GM12878 (cell line): Measurements from ENCODE around the gene RBM19. TPM values are rescaled to one million over a fixed set of nuclear protein-coding genes. Genes with fewer than 3 reads are reported as not detected.

Experiments used
- ATAC-seq: fragments of 200-7000 bp; cut with Tn5 transposase; 3 replicates; pipeline ENCODE4 v1.9.1; 2020; ENCODE audit warnings: mild to moderate bottlenecking, moderate library complexity
- BruUV-seq: library from RNA; stranded (reverse); fragments of 400-500 nt; replicated peaks from 2 replicates; lab custom pipeline; 2021; lab: Mats Ljungman, UMichigan
- CTCF ChIA-PET: fragments of 300-600 bp; sonication (Branson Sonifier 250); formaldehyde crosslinking; extraction: SDS; loops from one replicate; lab custom pipeline; 2021; ENCODE audit warnings: inconsistent platforms; lab: Yijun Ruan, JAX
- POLR2A ChIA-PET: fragments of 350-600 bp; formaldehyde crosslinking; extraction: SDS; loops from one replicate; lab custom pipeline; 2021; ENCODE audit warnings: inconsistent platforms; lab: Charles Lee
- RAD21 ChIA-PET: fragments of 300-600 bp; sonication (Branson Sonifier 250); formaldehyde crosslinking; loops from one replicate; lab custom pipeline; 2023; ENCODE audit warnings: antibody characterized with exemption; ENCODE audit not compliant: unreplicated experiment; lab: Charles Lee
- SMC1A ChIA-PET: fragments of 300-600 bp; sonication (Branson Sonifier 250); formaldehyde crosslinking; loops from one replicate; lab custom pipeline; 2023; ENCODE audit not compliant: unreplicated experiment, uncharacterized antibody; lab: Charles Lee
- DNase-seq: peaks from one replicate; pipeline ENCODE4 v3.0.0-alpha.2; 2011; ENCODE audit warnings: low read depth, low spot score
- FAIRE-seq: peaks from 3 replicates; lab custom pipeline; 2011; peaks lifted over from hg19 to GRCh38; lab: Jason Lieb, UNC
- H2AFZ ChIP-seq: 2 replicates; pipeline ENCODE4 v1.6.0; 2011; ENCODE audit warnings: low read depth, low read length, control low read depth; ENCODE audit not compliant: control insufficient read depth
- H3K27ac ChIP-seq: 2 replicates; pipeline ENCODE4 v1.5.1; 2011; ENCODE audit warnings: control low read depth; ENCODE audit not compliant: control insufficient read depth, insufficient read depth
- H3K27me3 ChIP-seq, 2 experiments: replicated peaks in 1 of 2; 2 replicates each; pipeline versions ENCODE4 v1.6.0 to v1.6.1; 2011; ENCODE audit warnings: low read length in 1 of 2; ENCODE audit not compliant: control insufficient read depth in 2 of 2, insufficient read depth in 2 of 2
- H3K36me3 ChIP-seq, 2 experiments: 2 replicates each; pipeline ENCODE4 v1.5.1; 2011; ENCODE audit warnings: low read length in 1 of 2; ENCODE audit not compliant: control insufficient read depth in 2 of 2, insufficient read depth in 2 of 2
- H3K4me1 ChIP-seq: 2 replicates; pipeline ENCODE4 v1.6.1; 2011; ENCODE audit warnings: mild to moderate bottlenecking, low read length, moderate library complexity, mixed read lengths; ENCODE audit not compliant: control insufficient read depth, insufficient read depth
- H3K4me2 ChIP-seq: 2 replicates; pipeline ENCODE4 v1.6.0; 2011; ENCODE audit warnings: control low read depth; ENCODE audit not compliant: control insufficient read depth, insufficient read depth
- H3K4me3 ChIP-seq: fragments of 200-600 bp; sonication (generic); 2 replicates; pipeline ENCODE4 v1.5.1; 2016
- H3K79me2 ChIP-seq: 2 replicates; pipeline ENCODE4 v1.6.0; 2011; ENCODE audit warnings: low read length; ENCODE audit not compliant: control insufficient read depth, insufficient read depth
- H3K9ac ChIP-seq: 2 replicates; pipeline ENCODE4 v1.8.0; 2011; ENCODE audit warnings: low read length, control low read depth, mixed read lengths; ENCODE audit not compliant: control insufficient read depth, insufficient read depth
- H3K9me3 ChIP-seq: replicated peaks from 3 replicates; pipeline ENCODE4 v1.5.1; 2011; ENCODE audit warnings: mild to moderate bottlenecking, low read length; ENCODE audit not compliant: control insufficient read depth, insufficient read depth
- H4K20me1 ChIP-seq: 2 replicates; pipeline ENCODE4 v1.6.0; 2011; ENCODE audit not compliant: control insufficient read depth, insufficient read depth
- BCL11A ChIP-seq: IDR thresholded peaks from 2 replicates; pipeline ENCODE4 v1.6.1; 2011; ENCODE audit warnings: low read depth, low read length
- E4F1 ChIP-seq: fragments of 450-650 bp; IDR thresholded peaks from 2 replicates; pipeline ENCODE4 v1.6.1; 2018; ENCODE audit warnings: borderline replicate concordance, mild to moderate bottlenecking; ENCODE audit not compliant: partially characterized antibody
- FOXK2 ChIP-seq: fragments of 450-650 bp; IDR thresholded peaks from 2 replicates; pipeline ENCODE4 v1.6.1; 2017; ENCODE audit warnings: mild to moderate bottlenecking, moderate library complexity
- HDAC6 ChIP-seq: fragments of 200-600 bp; sonication (generic); IDR thresholded peaks from one replicate; pipeline ENCODE4 v1.8.0; 2017; ENCODE audit warnings: antibody characterized with exemption; ENCODE audit not compliant: unreplicated experiment
- MTA3 ChIP-seq: IDR thresholded peaks from 2 replicates; pipeline ENCODE4 v1.6.1; 2012; ENCODE audit warnings: low read length, inconsistent platforms, borderline replicate concordance
- PBX3 ChIP-seq: IDR thresholded peaks from 2 replicates; pipeline ENCODE4 v1.6.1; 2011; ENCODE audit warnings: mild to moderate bottlenecking, low read depth, low read length, moderate library complexity; ENCODE audit not compliant: insufficient replicate concordance
- SPI1 ChIP-seq: IDR thresholded peaks from 2 replicates; pipeline ENCODE4 v1.6.1; 2011; ENCODE audit warnings: low read depth, mild to moderate bottlenecking, low read length, moderate library complexity, borderline replicate concordance; ENCODE audit not compliant: insufficient read depth
- STAT1 ChIP-seq: fragments of 450-650 bp; conservative IDR thresholded peaks from 2 replicates; pipeline ENCODE4 v1.6.1; 2014; ENCODE audit warnings: antibody characterized with exemption, mild to moderate bottlenecking
- TBL1XR1 ChIP-seq: IDR thresholded peaks from 2 replicates; pipeline ENCODE4 v1.6.1; 2012; ENCODE audit warnings: low read depth, low read length, improper control_type of control experiment
- TCF12 ChIP-seq: IDR thresholded peaks from 2 replicates; pipeline ENCODE4 v1.6.1; 2011; ENCODE audit warnings: low read depth, mild to moderate bottlenecking, low read length
- WRNIP1 ChIP-seq: IDR thresholded peaks from 2 replicates; pipeline ENCODE4 v1.6.1; 2011; ENCODE audit warnings: low read depth, low read length, improper control_type of control experiment, borderline replicate concordance
- ZBTB33 ChIP-seq: fragments of 450-650 bp; IDR thresholded peaks from 2 replicates; pipeline ENCODE4 v1.6.1; 2017; ENCODE audit warnings: mild to moderate bottlenecking
- ZNF217 ChIP-seq: fragments of 450-650 bp; IDR thresholded peaks from 2 replicates; pipeline ENCODE4 v1.6.1; 2017; ENCODE audit warnings: antibody characterized with exemption, mild to moderate bottlenecking
- WGBS: methylation state at CpG from one replicate; pipeline ENCODE4 v1.1.6; 2016; ENCODE audit warnings: low lambda C conversion rate; ENCODE audit not compliant: insufficient replicate concordance, insufficient coverage; ENCODE audit errors: missing lambda C conversion rate; 5-methylcytosine and 5-hydroxymethylcytosine counted together
- in situ Hi-C: fragments of 300-500 bp; cut with MboI; formaldehyde crosslinking; loops from 9 replicates; pipeline ENCODE4 v1.14.3; 2018; ENCODE audit warnings: mixed read lengths
- intact Hi-C: fragments of 100-400 bp; cut with micrococcal nuclease; formaldehyde crosslinking; loops from one replicate; pipeline ENCODE4 v1.14.2; 2022; ENCODE audit not compliant: unreplicated experiment
- polyA plus RNA-seq, 11 experiments: library from polyadenylated mRNA; depleted of rRNA in 4 of 11; unstranded in 6 of 11; stranded (reverse) in 5 of 11; fragments of >200 nt; fragmentation: Nextera tagmentation in 4 of 11; fragmentation: Illumina TruSeq in 1 of 11; extraction: Ambion mirVana in 4 of 11; extraction: Trizol in 1 of 11; gene quantifications; 1 replicate in 1 of 11; 2 replicates in 10 of 11; pipeline versions ENCODE4 v1.2.1 to v1.2.3, GENCODE V29; 2011 to 2016; ENCODE audit warnings: inconsistent platforms in 2 of 11, missing spikeins in 2 of 11, low read depth in 1 of 11
- total RNA-seq, 4 experiments: library from RNA; depleted of rRNA in 3 of 4; stranded (reverse); fragments of >200 nt in 3 of 4; fragmentation: Illumina TruSeq in 1 of 4; extraction: Trizol in 1 of 4; gene quantifications; 2 replicates each; pipeline versions ENCODE4 v1.2.1 to v1.2.3, GENCODE V29; 2013 to 2021

Gene RBM19
- total and polyA plus RNA-seq, 10 of the 15 experiments (the other 5 are each of a cell fraction or from before 2014, with no cell fraction given) = 4.2 to 42.9 (median 28.4) TPM

GRCh38 chr12:113958108-113958507, 8.0 kb downstream of the RBM19 start:
- H2AFZ ChIP-seq = no peak overlapping the region
- CTCF ChIA-PET = no interaction called here
- H3K36me3 ChIP-seq = peaks cover 23 to 27% of the 10 kb centered on the region in 2 experiments; a peak in 3 of 4 replicates
- 83% methylated on average over 5 of the region's 5 CpGs for WGBS
- SMC1A ChIA-PET = no interaction called here
- POLR2A ChIA-PET = no interaction called here
- H3K4me3 ChIP-seq = no peak overlapping the region
- H3K4me2 ChIP-seq = no peak overlapping the region
- no peaks in the 10 kb centered on the region for H4K20me1 ChIP-seq
- intact Hi-C loops (no loop called here), in situ Hi-C loops (no loop called here)
- DNase-seq = no peak
- H3K9me3 ChIP-seq = no peaks in the 10 kb centered on the region
- peaks cover 2% of the 10 kb centered on the region; the same call in 1 of the 2 replicates for H3K79me2 ChIP-seq
- no peak for ATAC-seq
- no peak for FAIRE-seq
- TF ChIP-seq MTA3 = no peak
- no peaks in the 10 kb centered on the region for H3K27me3 ChIP-seq
- no peak overlapping the region for H3K9ac ChIP-seq
- BruUV-seq = no TSS peak
- no peak overlapping the region for H3K27ac ChIP-seq
- H3K4me1 ChIP-seq = peaks cover 12% of the 10 kb centered on the region
- RAD21 ChIA-PET = no interaction called here

- SMC1A ChIA-PET = no interaction called here
- 98% methylated on average over 17 of the region's 17 CpGs for WGBS
- FAIRE-seq (no peak), ATAC-seq (no peak), DNase-seq (no peak)
- no peaks in the 10 kb centered on the region for H4K20me1 ChIP-seq
- H2AFZ ChIP-seq = no peak overlapping the region
- no peak overlapping the region for H3K4me2 ChIP-seq
- no peak overlapping the region for H3K27ac ChIP-seq
- CTCF ChIA-PET = no interaction called here
- in situ Hi-C loops = no loop called here
- no peak overlapping the region for H3K4me3 ChIP-seq
- no peaks in the 10 kb centered on the region for H3K9me3 ChIP-seq
- peaks cover 23 to 27% of the 10 kb centered on the region in 2 experiments; a peak in 3 of 4 replicates for H3K36me3 ChIP-seq
- no TSS peak for BruUV-seq
- H3K4me1 ChIP-seq = peaks cover 8% of the 10 kb centered on the region
- no peaks in the 10 kb centered on the region for H3K79me2 ChIP-seq
- RAD21 ChIA-PET = no interaction called here
- no peak overlapping the region for H3K9ac ChIP-seq
- no peaks in the 10 kb centered on the region for H3K27me3 ChIP-seq
- intact Hi-C loops = no loop called here
- POLR2A ChIA-PET = no interaction called here
- no peak for TF ChIP-seq E4F1
- no peak for TF ChIP-seq WRNIP1
- no peak for TF ChIP-seq PBX3
- no peak for TF ChIP-seq TBL1XR1
- TF ChIP-seq BCL11A = no peak
- no peak for TF ChIP-seq SPI1
- no peak for TF ChIP-seq TCF12
- no peak for TF ChIP-seq ZBTB33
- no peak for TF ChIP-seq HDAC6
- TF ChIP-seq FOXK2 = no peak
- no peak for TF ChIP-seq STAT1
- TF ChIP-seq ZNF217 = no peak
Measured at GRCh38 chr12:113957627-113958026, 8.5 kb downstream of the RBM19 start.
